ENCODE results near the gene HMGA1.

- TF ChIP-seq CTCF (IDR thresholded peaks at IDR 0.05) = no peak
- TF ChIP-seq EP300 (IDR thresholded peaks at IDR 0.05; ENCODE audit: low read depth) = no peak
- TF ChIP-seq POLR2AphosphoS5 (IDR thresholded peaks at IDR 0.05) = no peak
- no peak for TF ChIP-seq POLR2A (IDR thresholded peaks at IDR 0.05)
These were observed 31.1 kb downstream of the HMGA1 start for GRCh38 chr6:34267746-34268145.
